Stimulated activated naive CD8-positive, alpha-beta T cell treated with anti-CD3 and anti-CD28 coated beads, Interleukin-15, Interleukin-2, amounts not matched to agents 100 U/mL and 50 U/mL, for 24 hours (primary cell): ENCODE measurements around the gene GRID2.

Source experiments
- ATAC-seq: fragments of 150-1000 bp; cut with Tn5 transposase; one replicate; pipeline ENCODE4 v1.10.0; 2021
- DNase-seq: peaks from one replicate; pipeline ENCODE4 v3.0.0; 2021

The GRID2 gene

DNA sequence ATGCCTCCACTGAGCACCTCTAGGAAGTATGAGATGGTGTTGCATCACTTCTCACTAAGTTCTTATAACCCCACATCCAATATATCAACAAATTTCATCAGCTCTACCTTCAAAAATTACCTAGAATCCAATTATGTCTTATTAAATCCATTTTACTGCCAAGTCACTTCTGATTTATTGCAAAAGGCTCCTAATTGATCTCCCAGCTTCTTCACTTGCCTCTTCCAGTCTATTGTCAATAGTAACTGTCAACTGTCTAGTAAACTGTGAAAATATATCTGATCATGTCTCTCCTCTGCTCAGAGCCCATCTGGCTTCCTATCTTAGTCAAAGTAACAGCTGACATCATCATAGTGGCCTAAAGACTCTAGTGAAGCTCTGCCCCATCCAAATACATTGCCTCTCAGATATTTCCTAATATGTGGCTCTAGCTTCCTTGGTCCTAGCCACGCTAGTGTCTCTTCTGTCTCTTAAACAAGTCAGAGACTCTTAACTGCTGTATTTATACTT lies 1110.3 kb downstream of the GRID2 start:
- DNase-seq: no peak
- ATAC-seq: no peak

DNA sequence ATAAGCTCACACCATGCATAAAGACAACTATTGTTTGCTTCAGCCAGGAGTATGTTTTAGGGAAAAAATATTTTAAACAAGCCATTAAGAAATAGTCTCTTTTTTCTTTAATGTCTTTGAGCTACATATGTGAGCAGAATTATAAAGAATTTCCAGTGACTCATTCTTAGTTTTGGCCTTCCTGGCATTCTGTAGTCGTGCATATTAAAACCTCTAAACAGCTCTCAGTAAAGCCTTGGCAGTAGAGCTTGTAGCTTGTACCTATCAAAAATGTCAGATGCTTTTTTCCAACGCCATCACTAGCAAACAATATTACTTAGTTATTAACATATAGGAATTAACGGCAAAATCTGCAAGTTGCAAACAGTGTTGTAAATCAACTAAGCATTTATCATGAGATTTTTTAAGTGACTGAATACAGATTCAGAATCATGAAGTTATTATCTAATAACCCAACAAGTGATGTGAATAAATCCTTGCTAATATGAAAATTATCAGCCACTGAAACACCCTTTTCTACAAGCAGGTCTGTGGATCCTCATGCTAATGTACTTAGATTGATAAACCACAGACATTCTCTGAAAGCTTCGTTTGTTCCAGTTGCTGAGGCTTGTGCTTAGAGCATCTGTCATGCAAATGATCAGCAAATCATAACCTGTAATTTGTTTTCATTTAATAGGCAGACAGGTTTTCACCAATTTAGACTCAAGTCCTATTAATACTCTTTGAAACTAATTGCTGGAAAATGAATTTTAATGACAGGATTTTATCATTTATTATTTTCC lies 1112.8 kb downstream of the GRID2 start:
- ATAC-seq (no peak), DNase-seq (no peak)

DNA sequence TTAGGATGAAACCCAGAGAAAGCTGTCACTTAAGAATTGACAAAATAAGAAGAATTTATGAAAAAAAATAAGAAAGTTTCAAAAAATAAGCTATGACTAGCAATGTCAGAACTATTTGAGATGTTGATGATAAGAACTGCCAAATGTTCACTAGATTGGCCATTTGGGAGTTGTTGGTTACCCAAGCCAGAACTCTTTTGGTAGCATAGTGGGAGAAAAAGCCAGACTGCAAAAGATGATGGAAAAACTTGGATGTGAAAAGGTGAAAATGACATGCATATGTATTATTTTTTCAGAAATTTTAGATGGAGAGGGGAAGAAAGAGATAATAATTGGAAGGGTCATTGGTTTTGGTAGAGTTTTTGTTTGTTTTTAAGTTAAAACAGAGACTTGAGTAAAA lies 1127.6 kb downstream of the GRID2 start:
- no peak for DNase-seq
- no peak for ATAC-seq

DNA sequence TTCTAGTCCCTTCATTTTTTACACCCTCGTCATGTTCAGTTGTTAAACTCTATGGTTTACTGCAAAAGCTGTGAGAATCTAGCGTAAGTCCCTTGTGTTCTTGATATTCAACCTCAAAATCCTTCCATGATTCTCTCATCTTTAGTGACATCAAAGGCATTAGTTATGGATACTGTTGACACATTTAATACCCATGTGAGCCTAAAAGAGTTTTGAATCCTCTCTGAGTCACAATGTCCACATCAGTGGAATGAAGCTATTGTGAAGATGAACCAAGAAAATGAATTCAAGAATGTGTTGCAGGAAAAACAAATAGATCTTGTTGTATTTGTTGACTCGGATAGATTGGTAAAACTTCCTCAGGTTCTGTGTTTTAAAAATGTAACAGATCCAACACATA lies 1130.1 kb downstream of the GRID2 start:
- DNase-seq (no peak), ATAC-seq (no peak)

DNA sequence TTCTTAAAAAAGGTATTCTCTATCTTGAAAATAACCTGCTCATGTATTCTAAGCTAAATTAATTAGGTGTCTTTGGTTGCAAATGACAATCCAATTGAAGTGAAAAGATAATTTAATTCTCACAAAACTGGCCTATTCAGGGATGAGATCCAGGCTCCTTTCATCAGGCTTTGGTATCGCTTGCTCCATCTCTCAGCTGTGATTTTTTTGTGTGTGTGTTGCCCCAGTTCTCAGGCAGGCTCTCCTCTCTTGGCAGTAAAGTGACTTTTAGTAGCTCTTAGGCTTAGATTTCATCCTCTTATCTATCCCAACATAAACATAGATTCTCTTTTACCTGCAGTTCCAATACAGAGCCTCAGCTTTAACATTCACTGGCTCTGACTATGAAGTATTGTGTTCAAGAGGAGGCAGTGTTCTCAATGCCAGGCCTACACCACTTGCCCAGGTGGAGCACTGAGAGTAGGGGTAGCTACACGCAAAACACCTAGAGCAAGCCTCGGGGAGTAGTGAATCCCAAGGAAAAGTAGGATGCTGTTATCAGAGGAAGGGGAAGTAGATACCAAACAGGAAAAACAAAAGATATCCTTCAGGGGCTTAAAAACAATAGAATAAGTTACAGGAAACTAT lies 1132.3 kb downstream of the GRID2 start:
- DNase-seq (no peak), ATAC-seq (no peak)

DNA sequence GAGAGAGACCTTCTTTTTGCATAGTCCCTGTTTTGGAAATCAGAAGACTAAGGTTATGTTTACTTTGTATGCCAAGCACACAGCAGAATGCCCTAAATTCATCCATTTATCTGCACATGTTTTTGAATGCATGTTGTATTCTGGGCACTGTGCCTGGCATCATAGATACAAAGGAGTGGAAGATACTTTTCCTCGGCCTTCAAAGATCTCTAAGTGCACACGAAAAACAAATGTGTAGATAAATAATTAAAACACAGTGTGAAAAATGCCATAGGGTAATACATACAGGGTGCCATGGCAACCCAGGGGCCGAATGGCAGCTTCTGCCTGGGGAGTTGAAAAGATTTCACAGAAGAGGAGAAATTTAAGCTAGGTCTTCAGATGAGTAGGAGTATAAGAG lies 1134.2 kb downstream of the GRID2 start:
- DNase-seq: no peak
- ATAC-seq: no peak

DNA sequence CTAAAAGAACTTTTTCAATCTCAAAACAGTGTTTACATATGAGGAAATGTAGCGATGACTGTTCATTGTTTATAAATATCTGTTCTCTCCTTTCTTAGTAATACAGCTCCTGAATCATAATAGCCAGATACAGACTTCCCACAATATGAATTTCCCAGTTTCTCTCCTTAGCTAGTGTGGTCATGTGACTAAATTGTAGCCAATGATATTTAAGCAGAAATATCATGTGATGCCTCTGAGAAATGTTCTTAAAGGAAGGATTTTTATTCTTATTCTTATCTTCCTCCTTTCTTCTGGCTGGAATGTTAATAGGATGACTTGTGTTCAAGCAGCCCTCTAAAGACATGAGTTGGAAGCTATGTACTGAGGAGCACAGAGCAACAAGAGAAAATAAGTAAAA lies 1141.1 kb downstream of the GRID2 start:
- DNase-seq (no peak), ATAC-seq (no peak)

DNA sequence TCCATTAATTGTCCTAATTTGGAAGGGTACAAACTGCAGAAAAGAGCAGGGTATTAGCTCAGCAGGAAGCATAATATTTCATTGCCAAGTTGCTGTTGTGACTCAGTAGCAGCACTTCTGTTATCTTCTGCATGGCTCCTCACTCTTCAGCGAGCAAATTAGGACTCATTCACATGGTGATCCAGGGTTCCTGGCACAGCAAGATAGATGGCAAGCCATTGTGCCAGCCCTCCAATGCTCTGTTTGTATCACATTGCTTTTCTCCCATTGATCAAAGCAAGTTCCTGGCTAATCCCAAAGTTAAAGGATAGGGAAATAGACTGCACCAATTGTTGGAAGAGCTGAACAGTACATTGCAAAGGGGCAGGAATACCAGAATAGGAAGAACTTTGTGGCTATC lies 1142.3 kb downstream of the GRID2 start:
- DNase-seq (no peak), ATAC-seq (no peak)

DNA sequence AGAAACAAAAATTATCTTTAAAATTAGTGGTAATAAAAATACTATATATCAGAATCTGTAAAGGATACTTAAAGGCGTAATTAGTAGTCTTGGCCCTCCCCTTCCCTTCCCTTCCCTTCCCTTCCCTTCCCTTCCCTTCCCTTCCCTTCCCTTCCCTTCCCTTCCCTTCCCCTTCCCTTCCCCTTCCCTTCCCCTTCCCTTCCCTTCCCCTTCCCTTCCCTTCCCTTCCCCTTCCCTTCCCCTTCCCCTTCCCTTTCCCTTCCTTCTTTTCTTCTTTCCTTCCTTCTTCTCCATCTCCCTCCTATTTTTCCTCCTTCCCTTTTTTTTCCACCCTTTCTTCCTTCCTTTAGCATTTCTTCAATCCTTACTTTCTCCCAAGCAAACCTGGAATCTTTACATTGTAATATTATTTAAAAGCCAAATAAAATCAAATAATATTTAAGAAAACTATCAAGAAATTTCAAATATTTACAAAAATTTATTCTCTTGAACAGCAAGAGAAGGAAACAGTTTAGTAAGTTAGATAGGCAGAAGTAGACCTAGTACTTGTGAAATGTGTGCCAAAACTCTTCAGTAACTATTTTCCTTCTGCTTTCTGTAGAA lies 1145.0 kb downstream of the GRID2 start:
- DNase-seq (no peak), ATAC-seq (no peak)

DNA sequence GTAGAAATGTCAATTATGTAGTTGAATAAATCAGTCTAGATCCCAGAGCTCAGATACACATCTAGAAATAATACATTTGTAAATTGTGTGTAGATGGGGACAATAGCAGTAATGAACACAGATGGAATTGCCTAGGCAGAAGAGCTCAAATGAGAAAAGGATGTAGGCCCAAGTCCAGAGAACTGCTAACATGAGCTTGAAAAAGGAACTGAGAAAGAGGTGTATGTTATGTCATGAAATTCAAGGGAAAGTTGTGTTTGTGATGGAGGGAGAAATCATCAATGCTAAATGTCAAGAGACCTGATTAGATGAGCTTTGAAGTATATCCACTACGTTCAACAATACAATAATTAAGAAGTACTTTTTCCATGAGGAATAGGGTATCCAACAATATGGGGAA lies 1148.2 kb downstream of the GRID2 start:
- ATAC-seq (no peak), DNase-seq (no peak)

DNA sequence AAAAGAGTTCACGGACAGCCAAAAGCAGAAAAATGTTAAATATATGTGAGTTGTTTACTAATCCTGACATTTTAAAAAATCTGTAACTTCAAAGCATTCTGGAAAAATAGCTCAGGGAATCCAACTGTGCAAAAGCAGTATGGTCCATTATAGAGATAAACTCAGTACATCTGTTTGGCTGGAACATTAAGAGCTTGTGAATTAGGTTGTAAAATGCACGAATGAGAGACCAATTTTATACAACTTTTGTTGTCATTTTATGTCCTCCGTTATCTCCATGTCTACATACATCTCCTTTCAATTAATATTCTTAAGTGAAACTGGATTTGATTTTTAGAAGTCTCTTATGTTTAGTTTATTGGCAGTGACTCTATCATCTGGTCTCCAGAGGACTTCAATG lies 1157.8 kb downstream of the GRID2 start:
- no peak for DNase-seq
- no peak for ATAC-seq

DNA sequence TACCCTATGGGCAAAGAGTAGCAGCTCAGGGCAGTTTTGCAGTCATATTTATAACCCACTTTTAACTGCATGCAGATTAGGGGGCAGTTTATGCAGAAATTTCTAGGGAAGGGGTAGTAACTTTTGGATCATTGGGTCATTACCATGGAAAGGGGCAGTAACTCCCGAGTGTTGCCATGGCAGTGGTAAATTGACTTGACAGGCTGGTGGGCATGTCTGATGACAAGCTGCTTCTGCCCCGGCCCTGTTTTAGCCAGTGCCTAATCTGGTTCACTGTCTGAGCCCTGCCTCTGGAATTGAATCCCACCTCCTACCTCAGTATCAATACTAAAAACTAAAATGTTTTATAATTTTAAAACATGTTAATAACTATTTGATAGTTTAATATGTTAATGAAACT lies 1162.7 kb downstream of the GRID2 start:
- ATAC-seq (no peak), DNase-seq (no peak)

DNA sequence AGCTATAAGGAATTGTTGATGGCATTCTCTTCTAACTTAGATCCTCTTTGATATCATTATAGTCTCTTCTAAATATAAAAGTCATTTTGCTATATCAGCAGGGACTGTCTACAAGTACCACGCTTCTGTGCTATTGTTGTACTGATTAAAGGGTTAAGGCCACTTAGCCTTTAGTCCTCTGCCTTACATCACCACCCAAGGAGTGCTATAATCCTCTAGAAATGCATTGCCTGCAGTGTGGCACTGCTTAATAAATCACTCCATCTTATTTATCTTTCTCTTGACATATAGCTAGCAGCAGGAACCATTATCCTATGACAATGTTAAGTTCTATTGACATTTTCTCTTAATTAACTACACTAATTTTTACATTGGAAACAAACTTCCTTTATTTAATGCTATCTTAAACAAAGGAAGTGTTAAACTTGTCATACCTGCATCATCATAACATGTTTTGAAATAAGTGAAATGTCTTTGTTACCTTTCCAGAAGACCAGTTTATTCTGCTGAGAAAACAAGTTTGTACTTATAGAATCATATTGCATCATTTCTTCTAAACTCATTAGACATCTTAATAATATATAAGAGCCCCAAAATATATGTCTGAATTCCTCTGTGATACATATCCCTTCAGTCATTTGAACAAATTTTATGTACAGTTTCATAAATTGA lies 1163.9 kb downstream of the GRID2 start:
- ATAC-seq (no peak), DNase-seq (no peak)

DNA sequence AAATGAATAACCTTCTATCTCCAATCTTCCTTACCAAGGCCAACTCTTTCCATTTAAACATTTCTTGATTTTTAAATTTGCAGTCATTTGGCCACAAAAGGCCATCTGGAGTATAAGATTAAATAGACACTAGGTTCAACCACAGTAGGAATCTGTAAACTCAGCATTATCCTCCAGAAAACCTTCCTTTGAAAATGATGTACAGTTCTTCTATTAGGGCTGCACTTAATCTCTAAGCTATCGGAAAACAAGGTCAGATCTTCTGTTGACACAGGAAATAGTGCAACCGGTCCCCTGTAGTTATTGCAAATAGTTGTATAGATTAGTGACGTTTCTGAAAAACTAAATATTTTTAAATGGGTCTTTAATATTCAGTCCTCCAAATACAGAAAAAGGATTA lies 1165.8 kb downstream of the GRID2 start:
- ATAC-seq: no peak
- DNase-seq: no peak

DNA sequence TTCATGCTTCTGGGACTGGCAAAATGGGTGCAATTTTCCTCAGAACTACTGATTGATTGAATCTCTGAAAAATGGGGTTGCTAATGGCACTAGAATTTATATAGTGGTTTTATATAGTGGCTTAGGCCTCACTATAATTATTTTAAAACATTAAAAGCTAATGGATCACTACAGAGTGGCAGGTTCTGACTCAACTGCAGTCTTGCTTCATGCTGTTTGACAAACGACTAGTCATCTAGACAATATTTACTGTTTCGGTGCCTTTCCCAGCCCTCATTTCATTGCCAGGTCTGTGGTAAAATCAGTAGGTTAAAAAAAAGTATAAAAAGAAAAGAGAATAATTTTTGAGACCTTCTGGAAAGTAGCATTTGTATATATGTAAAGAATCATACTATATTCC lies 1172.0 kb downstream of the GRID2 start:
- DNase-seq (no peak), ATAC-seq (no peak)

DNA sequence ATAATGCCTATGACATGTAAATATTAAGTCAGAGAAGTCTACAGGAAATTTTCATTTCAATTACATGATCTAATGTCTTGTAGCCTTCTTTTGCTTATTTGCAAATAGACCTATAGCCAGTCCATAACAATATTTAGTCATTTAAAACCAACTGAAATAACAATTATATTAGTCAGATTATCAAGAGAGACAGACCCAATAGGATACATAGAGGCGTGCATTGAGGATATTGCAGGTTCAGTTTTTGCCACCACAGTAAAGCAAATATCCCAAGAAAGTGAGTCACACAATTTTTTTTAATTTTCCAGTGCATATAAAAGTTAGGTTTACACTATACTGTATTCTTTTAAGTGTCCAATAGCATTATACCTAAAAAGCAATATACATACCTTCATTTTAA lies 1175.0 kb downstream of the GRID2 start:
- DNase-seq (no peak), ATAC-seq (no peak)

DNA sequence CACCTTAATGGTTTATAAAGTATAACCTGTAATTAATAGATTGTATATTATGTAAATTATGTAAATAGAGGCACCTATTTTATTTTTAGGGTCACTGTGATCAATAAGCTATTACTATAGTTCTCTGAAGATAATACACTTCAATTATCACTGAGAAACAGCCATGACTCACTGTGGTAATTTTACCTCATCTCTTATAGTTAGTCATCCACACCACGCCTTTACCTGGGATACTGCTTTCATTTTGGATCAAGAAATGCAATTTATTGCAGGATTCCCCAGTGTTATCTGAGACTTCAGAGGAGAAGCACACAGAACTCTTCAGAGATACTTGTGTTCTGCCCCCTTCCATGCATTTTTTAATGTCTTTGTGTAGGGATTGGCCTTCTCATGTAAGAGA lies 1176.7 kb downstream of the GRID2 start:
- DNase-seq: no peak
- ATAC-seq: no peak

DNA sequence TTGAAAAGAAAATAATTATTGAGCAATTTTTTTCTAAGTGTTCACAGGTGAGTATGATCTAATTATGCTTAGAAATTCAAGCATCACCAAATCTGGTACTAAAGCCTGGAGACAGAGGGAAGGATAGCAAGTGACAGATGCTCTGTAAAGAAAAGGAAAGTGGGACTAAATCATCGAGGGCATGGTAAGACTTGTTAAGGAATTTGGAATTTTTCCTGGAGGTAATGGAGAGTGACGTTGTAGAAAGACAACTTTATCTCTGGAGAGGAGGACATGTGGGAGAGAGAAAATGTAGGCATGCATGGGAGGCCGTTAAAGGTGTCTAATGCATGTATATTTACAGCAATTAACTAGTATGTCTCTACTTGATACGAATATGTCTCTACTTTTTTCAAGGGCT lies 1191.6 kb downstream of the GRID2 start:
- DNase-seq: no peak
- no peak for ATAC-seq

DNA sequence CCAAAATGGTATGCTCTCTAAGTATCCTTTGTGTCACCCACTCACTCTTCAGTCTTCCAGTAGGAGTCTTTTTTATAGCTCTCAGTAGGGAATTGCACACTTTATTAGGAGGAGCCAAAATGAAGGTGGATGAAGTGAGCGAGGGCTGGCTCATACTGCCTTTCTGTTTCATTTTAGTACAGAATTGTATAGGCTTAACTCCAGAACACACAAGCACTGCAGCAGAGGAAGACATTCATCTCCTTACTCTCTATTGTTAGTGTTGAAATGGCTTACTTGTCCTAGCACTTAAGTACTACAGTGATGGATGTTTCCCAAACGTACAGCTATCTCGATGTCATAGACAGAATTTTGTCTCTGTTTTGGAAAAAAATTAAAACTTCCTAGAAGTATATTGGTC lies 1197.5 kb downstream of the GRID2 start:
- DNase-seq (no peak), ATAC-seq (no peak)

DNA sequence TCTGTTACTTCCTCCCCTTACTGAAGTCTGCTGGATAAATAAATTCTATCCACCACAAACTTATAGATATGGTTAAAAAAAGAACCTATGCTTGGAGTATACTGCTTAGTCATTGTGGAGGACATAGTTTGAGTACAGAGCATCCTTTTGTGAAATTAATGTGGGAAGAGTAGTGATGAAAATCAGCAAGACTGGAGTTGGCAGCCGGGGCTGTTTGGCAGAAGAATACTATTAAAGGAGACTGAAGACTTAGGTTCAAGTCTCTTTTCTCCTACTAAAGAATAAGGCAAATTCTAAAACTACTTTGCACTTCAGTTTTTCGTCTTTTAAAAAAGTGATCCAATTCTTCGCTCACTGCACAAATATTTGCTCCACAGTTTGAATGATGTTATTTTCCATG lies 1198.2 kb downstream of the GRID2 start:
- DNase-seq (no peak), ATAC-seq (no peak)

DNA sequence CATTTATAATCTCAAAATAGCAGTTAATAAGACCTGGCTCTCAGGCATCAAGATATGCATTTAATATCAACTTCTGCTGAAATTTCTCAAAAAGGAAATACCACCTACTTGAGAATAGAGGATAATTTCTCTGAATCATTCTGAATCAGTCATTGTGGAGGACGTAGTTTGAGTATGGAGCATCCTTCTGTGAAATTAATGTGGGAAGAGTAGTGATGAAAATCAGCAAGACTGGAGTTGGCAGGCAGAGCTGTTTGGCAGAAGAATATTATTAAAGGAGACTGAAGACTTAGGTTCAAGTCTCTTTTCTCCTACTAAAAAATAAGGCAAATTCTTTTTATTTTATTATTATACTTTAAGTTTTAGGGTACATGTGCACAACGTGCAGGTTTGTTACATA lies 1199.2 kb downstream of the GRID2 start:
- no peak for DNase-seq

DNA sequence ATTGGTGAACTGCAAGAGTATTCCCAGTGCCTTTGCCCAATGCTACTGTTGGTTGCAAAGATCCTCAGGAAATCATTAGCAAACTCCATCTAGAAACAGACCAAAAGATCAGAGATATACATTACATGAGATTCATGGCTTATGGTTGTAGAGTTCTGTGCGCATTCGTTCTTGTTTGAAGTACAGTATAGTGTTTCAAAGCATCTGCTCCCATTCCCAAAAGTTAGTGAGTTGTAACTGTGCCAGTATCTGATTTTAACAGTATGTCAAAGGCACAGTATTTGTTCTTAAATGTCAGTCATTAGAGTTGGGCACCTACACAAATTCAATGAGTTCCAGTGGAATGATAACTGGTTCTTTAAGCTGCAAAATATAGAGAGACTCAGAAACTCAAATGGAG lies 1210.1 kb downstream of the GRID2 start:
- DNase-seq: no peak
- no peak for ATAC-seq

More for the DNA sequence above, 1199.2 kb downstream of the GRID2 start:
- ATAC-seq: no peak

DNA sequence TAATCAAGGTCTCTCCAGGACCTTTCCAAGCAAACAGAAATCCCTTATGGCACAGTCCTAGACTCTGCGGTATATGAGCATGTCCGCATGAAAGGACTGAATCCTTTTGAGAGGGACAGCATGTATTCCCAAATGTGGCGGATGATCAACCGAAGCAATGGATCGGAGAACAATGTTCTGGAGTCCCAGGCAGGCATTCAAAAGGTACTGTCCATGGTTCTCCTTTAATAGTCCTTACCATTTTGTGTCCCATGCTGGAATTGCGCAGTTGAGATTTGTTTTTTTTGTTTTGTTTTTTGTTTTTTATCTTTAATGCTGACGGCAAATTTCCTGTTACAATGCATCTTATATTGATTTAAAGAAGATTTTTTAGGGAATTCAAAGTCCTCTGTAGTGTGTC lies 1211.4 kb downstream of the GRID2 start:
- DNase-seq: no peak
- ATAC-seq: no peak
